HG02763 (cell line): ENCODE data around the gene SH3RF3.
A peak's percentile ranks its signal among the peaks of the same experiment; 100 is the strongest.
"Not testable (repeated sequence)": the region's sequence is repeated elsewhere in the genome, so short reads cannot be mapped to it uniquely, and the experiment has no call there.

Experiments
- ATAC-seq: cut with Tn5 transposase; IDR thresholded peaks from one replicate; pipeline ENCODE4 v1.9.1; 2021; ENCODE audit warnings: mild to moderate bottlenecking, moderate library complexity; ENCODE audit not compliant: unreplicated experiment

Gene SH3RF3

DNA sequence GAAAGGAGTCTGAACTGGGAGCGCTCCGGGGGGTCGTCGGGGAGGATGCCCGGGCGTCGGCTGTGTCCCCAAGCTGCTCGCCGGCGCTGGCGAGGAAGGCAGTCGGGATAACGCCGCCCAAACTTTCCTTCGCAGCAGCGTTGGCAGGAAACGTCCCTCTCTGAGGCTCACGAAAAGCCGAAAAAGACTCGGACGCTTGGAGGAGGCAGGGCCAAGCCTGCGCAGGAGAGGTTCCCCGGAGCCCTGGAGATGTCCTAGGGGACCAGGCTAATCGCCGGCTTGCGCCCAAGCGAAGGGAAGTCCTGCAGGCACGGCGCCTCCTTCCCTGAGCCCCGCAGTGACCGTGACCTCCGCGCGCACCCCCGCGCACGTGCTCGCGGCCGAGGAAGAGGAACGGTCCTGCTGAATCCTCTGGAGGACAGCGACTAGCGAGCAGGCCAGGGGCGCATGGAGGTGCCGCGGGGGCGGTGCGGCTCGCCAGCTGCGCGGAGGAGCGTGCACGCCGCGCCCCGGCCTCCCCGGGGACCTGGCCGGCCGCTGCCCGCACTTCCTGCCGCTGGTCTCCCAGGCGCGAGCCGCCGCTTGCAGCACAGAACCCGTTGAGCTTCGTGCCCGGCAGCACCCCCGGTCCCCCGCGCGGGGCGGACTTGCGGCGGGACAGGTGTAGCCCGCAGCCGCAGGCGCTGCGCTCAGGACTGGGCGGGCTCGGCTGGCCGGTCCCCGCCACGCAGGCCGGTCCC, at the start of gene SH3RF3:
Gene SH3RF3 (plus strand): TSS at position 590 of the 740 bp plus-strand sequence.
- peak; percentile 27 for ATAC-seq

DNA sequence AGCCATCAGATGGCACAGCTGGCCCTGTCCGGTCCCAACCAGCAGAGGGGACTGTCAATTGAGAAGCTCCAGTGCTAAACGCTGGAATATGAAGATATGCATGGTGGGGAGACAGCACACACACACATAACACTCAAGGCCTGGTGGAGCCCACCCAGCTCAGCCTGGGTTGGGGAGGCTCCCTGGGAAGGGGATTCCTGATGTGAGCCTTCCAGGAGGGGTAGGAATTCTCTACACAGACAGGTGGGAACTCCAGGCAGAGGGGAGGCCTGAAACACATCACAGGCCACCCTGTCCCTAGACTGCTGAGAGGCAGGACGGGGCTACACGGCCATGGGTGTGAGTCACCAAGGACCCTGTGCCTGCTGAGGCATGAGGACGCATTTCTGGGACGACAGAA, 49.4 kb upstream of the SH3RF3 start:
- ATAC-seq, result no peak

DNA sequence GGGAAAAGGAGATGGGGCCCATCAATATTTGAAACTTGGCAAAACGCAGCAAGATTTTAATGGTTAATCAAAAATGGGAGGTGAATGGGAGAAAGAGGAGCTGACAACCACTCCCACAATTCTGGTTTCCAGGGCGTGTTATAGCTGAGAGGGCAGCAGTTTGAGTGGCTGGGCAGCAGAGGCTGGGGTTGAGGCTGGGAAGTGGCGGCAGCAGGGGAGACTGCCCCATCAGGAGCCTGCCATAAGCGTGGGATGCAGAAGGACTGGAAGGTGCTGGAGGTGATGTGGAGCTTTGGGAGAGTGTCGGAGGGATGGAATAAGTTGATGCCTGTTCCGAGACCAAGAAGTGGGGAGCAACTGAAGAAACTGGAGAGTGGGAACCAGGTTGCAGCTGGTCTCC, 48.9 kb upstream of the SH3RF3 start:
- no peak for ATAC-seq

DNA sequence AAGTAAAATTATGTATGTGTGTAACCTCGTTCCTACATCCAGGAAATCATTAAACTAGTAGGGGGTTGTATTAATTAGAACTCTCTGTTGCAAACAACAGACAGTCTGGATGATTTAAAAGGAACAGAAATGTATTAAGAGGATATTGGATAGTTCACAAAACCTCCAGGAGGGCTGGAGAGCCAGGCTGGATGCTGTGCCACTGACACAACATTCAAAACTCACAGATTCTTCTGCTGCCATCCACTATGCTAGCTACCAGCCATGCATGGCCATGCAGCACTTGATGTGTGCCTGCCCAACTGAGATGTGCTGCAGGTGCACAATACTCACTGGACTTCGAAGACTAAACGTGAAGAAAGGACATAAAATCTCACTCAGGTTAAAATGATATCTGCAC, 48.2 kb upstream of the SH3RF3 start:
- no peak for ATAC-seq

DNA sequence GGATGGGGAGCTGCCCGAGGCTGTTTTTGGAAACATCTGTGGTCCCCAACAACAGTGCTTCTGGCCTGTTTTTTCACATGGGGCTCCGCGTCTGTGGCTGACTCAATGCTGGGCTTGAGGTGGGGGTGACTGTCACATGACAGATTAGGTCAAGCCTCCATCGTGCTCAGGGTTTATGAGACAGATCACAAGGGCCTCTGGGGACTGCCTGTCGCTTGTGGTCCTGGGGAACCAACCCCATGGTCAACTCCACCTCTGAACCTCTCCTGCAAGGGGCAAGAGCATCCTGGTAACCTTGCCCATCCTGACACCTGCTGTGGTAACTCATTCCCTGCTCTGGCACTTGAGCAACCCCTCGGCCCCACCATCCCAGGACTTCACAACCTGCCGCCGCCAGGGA, 47.6 kb upstream of the SH3RF3 start:
- no peak for ATAC-seq

DNA sequence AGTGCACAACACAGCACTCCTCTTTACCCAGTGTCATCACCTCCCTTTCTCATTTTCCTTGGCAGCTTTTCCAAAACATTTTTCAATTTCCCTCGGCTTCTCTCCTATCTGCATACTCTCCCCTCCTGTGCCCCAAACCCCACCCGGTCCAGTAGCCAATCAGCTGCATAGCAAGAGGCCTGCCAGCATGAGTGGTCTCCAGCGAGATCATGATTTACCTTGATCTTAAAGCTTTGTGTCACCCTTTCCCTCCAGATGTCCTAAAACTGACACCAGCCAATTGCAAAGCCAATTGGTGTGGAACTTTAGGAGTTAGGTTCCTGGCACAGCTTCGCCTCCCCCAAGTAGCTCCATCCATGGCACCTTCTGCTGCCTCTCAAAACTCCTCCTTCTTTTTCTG, 45.2 kb upstream of the SH3RF3 start:
- no peak for ATAC-seq

DNA sequence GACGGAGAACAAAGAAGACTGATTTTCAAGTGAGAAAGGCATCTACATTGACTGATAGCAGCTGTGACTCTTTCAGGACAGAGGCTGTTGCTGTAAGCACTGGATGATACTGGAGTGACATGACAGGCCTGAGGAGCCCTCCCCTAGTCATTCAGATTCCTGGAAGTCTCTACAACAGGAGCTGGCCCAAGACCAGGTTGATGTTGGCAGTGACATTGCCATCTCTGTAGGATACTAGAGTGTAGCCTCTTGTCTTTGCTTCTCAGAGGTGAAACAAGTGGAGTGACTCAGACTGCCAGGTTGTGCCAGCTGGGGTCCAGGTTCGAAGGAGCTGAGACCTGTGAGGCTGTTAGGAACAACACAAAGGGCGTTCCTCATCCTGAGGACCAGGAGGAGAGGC, 44.7 kb upstream of the SH3RF3 start:
- ATAC-seq, result no peak

DNA sequence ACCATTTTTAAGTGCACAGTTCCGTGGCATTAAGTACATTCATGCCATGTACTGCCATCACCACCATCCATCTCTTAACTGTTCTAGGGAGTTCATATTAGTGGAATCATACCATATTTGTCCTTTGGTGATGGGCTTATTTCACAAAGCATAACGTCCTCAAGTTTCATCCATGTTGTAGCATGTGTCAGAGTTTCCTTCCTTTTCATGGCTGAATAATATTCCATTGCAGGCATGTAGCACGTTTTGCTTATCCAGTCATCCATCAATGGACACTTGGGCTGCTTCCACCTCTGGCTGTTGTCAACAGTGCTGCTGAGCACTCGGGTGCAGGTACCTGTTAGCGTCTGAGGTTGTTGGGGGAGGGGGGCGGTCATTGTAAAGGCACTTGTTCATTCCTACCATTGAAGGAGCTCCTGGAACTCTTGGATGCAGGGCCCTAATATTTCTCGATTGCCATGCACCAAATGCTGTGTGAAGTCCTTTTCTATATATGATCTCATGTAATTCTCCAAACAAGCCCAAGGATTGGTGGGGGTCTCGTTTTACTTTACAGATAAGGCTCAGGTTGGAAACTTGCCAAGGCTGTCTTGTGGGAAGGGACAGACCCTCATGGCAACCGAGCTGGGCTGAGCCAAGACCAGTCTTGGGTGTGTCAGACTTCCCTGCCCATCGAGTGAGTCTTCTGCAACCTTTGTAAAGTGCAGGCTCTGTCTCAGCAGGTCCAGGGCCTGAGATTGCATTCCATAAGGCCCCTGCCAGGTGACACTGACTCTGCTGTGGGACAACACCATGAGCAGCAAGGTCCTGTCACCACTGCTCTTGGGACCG, 42.9 kb upstream of the SH3RF3 start:
- ATAC-seq, result no peak

DNA sequence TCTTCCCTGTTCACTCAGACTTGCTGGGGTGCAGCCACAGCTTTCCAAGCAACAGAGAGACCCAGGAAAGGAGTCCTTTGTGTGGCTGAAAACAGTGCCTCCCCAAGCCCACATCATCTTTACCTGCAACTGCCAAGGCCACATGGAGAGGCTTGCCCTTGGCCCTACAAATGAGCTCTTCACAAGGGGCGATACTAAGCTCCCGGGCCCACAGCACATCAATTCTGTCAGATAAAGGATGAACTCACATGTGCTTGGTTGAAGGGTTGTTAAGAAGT, 42.3 kb upstream of the SH3RF3 start:
- ATAC-seq, result no peak

DNA sequence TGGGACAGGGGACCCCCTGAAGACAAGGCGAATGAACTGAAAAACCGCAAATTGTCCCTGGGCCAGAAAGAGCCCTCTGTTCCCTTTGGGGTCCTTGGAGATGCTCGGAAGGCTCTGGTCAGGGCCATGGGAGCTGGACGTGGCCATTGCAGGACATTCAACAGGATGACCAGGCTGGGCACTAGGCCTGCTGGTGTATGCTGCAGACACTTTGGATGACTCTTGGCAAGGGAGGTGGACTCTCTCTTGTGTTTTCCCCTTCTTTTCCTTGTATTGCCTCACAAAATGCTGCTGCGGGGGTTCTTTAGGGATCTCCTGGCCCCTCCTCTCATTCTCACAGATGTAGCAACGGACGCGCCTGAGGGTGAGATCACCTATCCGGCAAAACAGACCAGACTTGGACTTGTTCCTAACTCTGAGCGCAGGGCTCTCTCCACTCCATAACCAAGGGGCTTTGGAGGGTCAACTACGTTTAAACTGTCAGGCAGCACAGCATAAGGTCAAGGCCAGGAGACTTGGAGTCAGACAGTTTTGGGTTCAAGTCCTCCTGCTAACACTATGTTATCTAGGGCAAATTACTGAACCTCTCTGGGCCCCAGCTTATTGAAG, 41.8 kb upstream of the SH3RF3 start:
- no peak for ATAC-seq

DNA sequence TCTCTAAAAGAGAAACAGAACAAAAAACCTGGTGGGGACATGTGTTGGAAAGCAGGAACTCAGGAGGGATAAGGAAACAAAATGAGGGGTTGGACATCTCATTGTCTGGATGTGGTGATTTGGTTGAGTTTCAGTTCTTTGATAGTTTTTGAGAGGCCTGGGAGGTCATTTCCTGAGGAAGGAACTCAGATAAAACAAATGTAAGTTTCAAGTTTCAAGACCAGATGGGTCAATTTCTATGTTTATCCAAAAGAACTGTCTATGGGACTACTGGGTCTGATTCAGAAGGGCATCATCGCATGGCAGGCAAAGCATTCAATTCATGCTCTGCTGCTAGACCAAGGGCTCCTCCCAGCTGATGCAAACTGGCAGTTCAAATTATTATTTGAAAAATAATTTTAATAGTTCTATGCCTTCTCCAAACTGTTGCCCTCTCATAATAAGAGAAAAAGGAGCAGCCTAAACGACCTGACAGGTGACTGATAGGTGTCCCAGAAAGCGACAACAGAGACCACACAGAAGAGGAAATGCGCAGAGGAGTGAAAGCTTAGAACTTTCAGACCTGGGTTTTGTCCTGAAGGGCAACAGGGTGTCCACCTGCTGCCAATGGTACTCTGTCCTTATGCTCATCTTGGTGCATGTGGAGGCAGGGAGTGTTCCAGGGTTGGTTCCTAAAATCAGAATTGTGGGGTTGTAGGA, 39.3 kb upstream of the SH3RF3 start:
- no peak for ATAC-seq

DNA sequence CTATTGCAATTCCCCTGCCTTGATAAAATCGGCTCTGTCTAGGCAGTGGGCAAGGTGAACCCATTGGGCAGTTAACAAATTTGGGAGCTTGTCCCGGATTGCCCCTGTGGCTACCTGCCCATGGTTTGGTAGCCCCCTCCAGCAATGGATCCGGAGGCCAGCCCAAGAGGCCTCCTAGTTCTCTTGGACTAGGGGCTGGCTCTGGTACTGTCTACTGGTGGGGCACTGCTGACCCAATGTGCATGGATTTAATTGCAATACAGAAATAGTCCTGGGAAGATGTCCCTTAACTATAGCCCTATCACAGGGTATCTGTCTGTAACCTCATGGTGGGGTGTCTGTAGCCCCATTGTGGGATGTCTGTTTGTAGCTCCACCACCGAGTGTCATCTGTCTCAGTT, 37.5 kb upstream of the SH3RF3 start:
- ATAC-seq, result no peak

DNA sequence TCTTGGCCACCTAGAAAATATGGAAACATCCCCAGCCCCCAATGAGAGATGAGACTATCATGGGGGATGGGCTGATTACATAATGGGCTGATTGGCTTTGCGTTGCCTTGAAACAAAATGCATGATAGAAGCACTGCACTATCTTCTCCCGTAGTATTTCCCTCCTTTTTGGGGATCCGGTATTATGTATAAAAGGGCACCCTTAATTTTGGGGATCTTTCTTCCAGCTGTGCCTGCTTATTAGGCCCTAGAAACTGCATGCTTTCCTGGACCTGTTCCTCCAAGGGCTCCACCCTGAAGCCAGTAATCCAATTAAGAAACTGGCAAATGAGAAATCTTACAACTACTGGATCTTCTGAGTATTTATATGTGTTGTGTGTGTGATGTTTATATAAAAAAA, 34.9 kb upstream of the SH3RF3 start:
- no peak for ATAC-seq

DNA sequence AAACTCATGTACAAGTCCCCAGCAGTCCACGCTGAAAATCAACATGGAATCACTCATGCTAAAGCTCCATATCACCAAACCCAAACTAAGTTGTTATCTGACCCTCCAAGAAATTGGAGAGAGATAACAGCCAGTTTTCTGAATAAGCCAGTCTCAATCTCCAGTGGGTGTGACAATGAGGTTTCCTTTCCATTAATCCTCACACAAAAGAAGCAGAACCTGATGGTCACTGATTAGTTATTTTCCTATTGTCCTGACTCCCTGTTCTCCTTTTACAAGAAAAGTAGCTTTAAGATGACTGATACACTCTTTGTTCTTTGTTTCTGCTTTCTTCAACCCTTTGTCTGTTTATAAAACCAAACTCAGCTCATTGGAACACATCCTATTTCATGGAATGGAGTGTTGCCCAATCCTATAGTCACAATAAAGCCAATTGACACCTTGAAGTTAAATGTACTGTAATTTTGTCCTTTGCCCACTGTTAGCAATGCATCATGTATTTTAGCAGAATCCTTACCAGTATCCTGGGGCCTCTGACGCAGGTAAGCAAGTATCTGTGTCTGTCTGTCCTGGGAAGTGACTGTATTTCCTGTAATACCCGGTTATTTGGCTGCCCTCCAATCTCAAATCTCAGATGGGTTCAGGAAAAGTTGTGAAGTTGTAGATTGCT, 30.6 kb upstream of the SH3RF3 start:
- ATAC-seq, result no peak

DNA sequence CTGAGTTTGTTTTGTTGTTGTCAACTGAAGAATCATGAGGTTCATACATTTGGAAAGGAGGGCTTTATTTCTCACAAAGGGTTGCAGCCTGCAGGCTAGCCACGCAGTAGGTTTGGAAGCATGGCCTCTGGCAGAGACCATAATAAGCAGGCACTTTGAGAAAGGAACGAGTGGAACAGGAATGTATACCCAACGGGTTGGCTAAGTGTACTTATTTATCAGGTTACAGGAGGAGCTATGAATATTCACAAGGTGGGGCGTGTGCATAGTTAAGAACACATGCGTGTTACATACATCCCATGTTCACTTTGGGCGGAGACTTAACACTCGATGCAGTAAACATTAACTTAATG, 30.1 kb upstream of the SH3RF3 start:
- no peak for ATAC-seq

DNA sequence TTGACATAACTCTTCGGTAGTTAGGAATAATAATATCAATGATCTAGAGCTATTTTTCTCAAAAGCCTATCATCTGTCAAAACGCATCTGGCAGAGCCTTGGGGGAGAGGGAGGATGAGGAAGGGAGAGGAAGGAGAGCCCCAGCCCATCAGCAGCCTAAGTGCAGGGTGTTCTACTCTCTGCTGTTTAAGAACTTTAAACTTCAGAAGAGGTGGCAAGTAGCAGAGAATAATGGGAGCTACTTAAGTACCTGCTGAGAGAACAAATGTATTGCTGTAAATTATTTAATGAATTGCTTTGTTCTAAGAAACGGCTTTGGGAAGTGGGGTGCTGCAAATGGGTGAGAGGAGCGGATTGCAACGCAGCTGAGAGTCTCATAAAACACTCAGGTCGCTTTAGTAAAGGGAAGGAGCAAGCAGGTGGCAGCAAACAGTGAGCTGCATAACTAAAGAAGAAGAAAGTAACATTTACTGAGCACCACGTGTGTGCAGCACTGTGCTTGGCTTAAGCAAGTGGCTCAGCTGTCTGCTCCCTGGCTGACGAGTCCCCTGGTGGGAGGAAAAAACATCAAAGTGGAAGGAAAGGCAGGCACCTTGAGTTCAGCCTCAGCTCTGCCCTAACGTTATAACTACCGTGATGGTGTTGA, 26.3 kb upstream of the SH3RF3 start:
- no peak for ATAC-seq

DNA sequence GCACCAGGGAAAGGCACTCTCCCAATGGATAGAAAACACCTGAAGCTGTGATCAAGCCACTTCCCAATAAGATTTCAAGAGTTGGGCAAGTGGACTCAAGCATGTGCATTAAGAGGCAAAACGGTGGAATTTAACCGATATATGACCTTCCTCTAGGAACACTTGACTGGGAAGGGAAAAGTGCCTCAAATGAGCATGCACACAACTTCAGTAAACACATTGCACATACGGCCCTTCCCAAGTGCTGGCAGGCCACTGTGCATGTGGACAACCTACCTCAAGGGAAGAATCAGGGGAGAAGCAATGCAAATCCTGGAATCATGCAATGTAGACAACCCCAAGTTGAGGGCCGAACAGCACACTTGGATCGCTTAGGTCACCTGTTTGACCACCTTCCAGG, 23.9 kb upstream of the SH3RF3 start:
- ATAC-seq, result no peak

DNA sequence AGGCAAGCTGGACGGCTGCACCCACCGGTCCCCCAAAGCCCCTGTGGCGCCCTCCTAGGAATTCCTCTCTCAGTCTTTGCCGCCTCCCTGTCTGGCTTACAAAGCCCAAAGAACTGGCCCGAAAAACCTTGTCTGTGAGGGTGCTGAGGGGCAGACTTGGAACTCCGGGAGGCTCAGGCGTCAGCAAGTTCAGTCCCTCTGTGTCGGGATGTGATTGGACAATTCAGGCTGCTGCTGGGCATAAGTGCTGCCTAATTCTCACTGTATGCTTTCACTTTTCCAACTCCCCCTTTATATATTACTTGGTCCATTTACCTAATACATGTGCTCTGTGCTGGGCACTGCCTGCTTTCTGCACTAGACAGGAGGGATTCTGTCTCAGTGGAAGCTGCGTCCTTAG, 20.3 kb upstream of the SH3RF3 start:
- no peak for ATAC-seq

DNA sequence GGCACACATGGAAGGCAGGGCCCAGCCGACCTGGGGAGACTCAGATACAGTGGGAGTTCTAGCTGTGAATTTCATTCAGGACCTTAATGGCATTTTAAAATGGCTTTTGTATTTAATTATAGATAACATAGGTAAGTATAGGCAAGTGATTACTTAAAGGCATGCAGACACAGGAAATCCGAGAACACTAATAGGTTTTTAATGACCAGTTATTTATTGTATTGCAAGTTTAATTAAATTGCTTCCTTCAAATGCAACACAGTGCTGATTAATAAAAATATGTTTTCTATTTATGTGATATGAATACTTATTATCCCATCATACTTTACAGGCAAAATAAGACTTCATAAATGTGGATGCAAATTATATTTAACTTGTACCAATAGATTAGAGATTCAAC, 19.7 kb upstream of the SH3RF3 start:
- no peak for ATAC-seq

DNA sequence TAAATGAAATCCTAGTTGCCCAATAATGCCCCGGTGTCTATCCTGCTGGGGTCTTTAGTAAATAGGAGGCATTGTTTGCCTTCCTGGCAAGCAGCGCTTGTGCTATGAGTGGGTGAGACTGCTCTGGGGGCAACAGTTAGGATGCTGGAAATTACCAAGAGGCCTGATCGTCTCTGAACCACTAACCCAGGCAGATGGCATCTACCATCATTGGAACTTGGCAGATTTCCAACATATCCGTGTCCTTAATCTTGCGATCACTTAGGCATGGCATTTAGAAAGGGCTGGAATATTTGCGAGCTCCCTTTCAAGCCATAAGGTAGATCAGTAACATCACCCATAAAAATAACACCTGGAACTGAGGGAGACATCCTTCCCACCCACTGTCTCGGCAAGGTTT, 18.8 kb upstream of the SH3RF3 start:
- no peak for ATAC-seq

DNA sequence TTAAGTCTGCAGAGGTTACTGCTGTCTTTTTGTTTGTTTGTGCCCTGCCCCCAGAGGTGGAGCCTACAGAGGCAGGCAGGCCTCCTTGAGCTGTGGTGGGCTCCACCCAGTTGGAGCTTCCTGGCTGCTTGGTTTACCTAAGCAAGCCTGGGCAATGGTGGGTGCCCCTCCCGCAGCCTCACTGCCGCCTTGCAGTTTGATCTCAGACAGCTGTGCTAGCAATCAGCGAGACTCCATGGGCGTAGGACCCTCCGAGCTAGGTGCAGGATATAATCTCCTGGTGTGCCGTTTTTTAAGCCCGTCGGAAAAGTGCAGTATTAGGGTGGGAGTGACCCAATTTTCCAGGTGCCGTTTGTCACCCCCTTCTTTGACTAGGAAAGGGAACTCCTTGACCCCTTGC, 11.8 kb upstream of the SH3RF3 start:
- ATAC-seq, result not testable (repeated sequence)
